Measurements from ENCODE around the gene SAMD14.
"Not testable (repeated sequence)": the region's sequence is repeated elsewhere in the genome, so short reads cannot be mapped to it uniquely, and the experiment has no call there.

DNA sequence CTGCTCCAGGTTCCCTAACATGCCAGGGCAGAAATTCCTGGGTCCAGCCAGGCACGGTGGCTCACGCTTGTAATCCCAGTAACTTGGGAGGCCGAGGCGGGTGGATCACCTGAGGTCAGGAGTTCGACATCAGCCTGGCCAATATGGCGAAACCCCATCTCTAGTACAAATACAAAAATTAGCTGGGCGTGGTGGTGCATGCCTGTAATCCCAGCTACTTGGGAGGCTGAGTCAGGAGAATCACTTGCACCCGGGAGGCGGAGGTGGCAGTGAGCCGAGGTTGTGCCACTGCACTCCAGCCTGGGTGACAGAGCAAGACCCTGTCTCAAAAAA, 68.3 kb downstream of the SAMD14 start:
- TF ChIP-seq POLR2A (IDR thresholded peaks at IDR 0.05; ENCODE audit: low read length); GATA1 (IDR thresholded peaks at IDR 0.05; ENCODE audit: low read depth, low read length): not testable (repeated sequence)
